ENCODE results near the gene KLHL20.
"Not testable (repeated sequence)": the region's sequence is repeated elsewhere in the genome, so short reads cannot be mapped to it uniquely, and the experiment has no call there.

The KLHL20 gene, protein sequence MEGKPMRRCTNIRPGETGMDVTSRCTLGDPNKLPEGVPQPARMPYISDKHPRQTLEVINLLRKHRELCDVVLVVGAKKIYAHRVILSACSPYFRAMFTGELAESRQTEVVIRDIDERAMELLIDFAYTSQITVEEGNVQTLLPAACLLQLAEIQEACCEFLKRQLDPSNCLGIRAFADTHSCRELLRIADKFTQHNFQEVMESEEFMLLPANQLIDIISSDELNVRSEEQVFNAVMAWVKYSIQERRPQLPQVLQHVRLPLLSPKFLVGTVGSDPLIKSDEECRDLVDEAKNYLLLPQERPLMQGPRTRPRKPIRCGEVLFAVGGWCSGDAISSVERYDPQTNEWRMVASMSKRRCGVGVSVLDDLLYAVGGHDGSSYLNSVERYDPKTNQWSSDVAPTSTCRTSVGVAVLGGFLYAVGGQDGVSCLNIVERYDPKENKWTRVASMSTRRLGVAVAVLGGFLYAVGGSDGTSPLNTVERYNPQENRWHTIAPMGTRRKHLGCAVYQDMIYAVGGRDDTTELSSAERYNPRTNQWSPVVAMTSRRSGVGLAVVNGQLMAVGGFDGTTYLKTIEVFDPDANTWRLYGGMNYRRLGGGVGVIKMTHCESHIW

GRCh38 chr1:173714759-173715537 lies at the start of gene KLHL20:
Gene KLHL20 (plus strand): TSS chr1:173714981. CDS start chr1:173716044, 1,063 bp downstream.
- H3K4me3 ChIP-seq (ENCODE audit: low read depth, low read length), result peak within 1 kb of the TSS; percentile 87
- 0 out of 2 replicates have a peak, but pooled peaks have one; percentile 2 for TF ChIP-seq CTCF (IDR thresholded peaks at IDR 0.05; ENCODE audit: borderline replicate concordance, insufficient read depth, low read depth, low read length)

DNA sequence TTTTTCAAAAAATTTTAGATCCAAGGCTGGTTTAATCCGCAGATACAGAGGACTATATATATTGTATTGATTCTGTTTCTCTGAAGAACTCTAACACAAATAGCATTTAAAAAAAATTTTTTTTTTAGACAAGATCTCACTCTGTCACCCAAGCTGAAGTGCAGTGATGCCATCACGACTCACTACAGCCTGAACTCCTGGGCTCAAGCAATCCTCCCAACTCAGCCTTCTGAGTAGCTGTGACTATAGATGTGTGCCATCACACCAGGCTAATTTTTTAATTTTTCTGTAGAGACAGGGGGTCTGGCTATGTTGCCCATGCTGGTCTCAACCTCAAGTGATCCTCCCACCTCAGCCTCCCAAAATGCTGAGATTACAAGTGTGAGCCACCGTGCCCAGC lies 48.1 kb upstream of the KLHL20 start:
- TF ChIP-seq CTCF (IDR thresholded peaks at IDR 0.05; ENCODE audit: borderline replicate concordance, insufficient read depth, low read depth, low read length), result no peak
- no peak overlapping the region for H3K4me3 ChIP-seq (ENCODE audit: low read depth, low read length)

DNA sequence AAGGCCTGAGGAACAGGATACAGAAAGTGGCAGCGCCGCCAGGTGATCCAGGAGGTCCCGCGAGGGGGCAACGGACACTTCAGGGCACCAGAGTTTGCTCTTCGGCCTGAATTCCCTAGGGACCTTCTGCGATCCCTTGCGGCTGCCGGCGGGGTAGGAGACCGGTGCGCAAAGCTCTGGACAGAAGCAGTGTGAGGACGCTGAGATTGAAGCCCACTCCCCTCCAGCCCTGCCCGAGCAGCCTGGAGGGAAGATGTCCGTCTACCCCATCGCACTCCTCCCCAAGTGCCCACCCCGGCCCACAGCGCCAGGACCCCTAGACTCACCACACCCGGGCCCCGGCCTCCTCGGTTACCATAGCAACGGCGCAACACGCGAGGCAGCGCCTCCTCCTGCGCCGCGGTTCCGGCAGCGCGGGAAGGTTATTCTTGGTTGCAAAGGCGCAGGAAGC lies 45.3 kb upstream of the KLHL20 start, which contains the start of gene ANKRD45:
TSS of gene ANKRD45 (minus strand) at position 361 of the 451 bp plus-strand sequence. CDS start 10,433 bp downstream, outside the sequence.
- no peak for TF ChIP-seq CTCF (IDR thresholded peaks at IDR 0.05; ENCODE audit: borderline replicate concordance, insufficient read depth, low read depth, low read length)
- no peak within 1 kb of the TSS for H3K4me3 ChIP-seq (ENCODE audit: low read depth, low read length)

DNA sequence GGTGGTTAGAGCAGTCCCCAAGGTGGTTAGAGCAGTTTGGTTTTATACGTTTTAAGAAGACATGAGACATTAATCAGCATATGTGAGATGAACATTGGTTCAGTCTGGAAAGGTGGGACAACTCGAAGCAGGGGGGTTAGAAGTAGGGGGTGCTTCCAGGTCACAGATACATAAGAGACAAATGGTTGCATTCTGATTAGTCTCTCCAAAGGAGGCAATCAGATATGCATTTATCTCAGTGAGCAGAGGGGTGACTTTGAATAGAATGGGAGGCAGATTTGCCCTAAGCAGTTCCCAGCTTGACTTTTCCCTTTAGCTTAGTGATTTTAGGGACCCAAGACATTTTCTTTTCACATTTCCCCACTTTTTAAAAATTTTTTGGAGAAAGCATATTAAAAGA lies 40.3 kb upstream of the KLHL20 start:
- not testable (repeated sequence) for H3K4me3 ChIP-seq (ENCODE audit: low read depth, low read length)

GRCh38 chr1:173680152-173680551 lies 34.6 kb upstream of the KLHL20 start:
- H3K4me3 ChIP-seq (ENCODE audit: low read depth, low read length), result not testable (repeated sequence)

- no peak overlapping the region for H3K4me3 ChIP-seq (ENCODE audit: low read depth, low read length)
- no peak for TF ChIP-seq CTCF (IDR thresholded peaks at IDR 0.05; ENCODE audit: borderline replicate concordance, insufficient read depth, low read depth, low read length)
Measured at GRCh38 chr1:173682184-173682583, 32.6 kb upstream of the KLHL20 start.

DNA sequence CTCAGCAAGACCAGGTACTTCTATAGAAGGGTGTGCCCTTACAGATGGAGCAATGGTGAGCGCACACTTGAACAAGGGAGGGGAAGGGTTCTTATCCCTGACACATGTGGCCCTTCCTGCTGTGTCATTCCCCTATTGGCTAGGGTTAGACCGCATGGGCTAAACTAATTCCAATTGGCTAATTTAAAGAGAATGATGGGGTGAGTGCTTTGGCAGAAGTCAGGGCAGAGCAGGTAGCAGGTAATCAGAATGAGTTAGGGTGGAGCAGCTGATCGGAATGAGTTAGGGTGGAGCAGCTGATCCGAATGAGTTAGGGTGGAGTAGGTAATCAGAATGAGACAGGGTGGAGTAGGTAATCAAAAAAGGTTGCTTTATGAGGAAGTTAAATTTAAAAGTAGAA lies 30.9 kb upstream of the KLHL20 start:
- H3K4me3 ChIP-seq (ENCODE audit: low read depth, low read length), result not testable (repeated sequence)

DNA sequence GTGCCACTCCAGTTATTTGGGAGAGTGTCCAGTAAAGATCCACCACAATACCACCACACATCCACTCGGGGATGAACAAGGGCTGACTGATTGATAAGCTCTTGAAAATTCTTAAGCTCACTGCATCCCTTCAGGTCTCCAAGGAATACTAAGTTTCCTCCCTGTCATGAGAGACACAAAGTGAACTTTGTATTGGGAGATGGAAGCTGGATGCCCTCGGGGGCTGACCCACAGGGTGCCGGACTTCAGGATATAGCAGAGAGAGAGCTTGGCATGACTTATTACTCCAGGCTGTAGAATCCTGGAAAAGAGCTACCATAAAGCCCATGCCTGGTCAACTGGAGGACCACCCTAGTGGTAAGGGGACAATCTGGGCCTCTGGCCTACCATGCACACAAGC lies 29.7 kb upstream of the KLHL20 start:
- not testable (repeated sequence) for H3K4me3 ChIP-seq (ENCODE audit: low read depth, low read length)

- no peak overlapping the region for H3K4me3 ChIP-seq (ENCODE audit: low read depth, low read length)
- no peak for TF ChIP-seq CTCF (IDR thresholded peaks at IDR 0.05; ENCODE audit: borderline replicate concordance, insufficient read depth, low read depth, low read length)
Measured at GRCh38 chr1:173688300-173688699, 26.5 kb upstream of the KLHL20 start.
